ENCODE results near the gene ZNF322.

DNA sequence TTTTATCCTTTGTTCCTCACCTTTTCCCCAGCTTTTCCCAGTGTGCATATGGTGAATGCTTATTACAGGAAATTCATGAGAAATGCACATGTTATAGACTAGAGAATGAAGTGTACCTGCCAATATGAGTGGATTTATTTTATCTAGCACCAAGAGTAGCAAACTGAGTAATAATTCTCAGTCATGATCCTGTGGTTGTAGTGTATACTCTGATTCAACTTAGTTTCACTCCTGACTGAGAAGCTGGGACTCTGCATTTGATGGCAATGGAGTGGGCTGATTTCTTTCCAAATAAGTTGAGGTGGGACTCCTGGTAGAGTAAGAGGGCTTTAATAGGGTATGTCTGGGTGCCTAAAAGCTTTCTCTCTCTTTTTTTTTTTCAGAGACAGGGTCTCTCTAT, 58.8 kb downstream of the ZNF322 start:
- TF ChIP-seq, protein P1, sequence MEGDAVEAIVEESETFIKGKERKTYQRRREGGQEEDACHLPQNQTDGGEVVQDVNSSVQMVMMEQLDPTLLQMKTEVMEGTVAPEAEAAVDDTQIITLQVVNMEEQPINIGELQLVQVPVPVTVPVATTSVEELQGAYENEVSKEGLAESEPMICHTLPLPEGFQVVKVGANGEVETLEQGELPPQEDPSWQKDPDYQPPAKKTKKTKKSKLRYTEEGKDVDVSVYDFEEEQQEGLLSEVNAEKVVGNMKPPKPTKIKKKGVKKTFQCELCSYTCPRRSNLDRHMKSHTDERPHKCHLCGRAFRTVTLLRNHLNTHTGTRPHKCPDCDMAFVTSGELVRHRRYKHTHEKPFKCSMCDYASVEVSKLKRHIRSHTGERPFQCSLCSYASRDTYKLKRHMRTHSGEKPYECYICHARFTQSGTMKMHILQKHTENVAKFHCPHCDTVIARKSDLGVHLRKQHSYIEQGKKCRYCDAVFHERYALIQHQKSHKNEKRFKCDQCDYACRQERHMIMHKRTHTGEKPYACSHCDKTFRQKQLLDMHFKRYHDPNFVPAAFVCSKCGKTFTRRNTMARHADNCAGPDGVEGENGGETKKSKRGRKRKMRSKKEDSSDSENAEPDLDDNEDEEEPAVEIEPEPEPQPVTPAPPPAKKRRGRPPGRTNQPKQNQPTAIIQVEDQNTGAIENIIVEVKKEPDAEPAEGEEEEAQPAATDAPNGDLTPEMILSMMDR (conservative IDR thresholded peaks at IDR 0.05), result no peak
- TF ChIP-seq ZFX (IDR thresholded peaks at IDR 0.05), result no peak
